WTC11 (cell line): ENCODE data around the gene CD300H. TPM values are rescaled to one million over a fixed set of nuclear protein-coding genes. Genes with fewer than 3 reads are reported as not detected.

ENCODE experiments used
- ATAC-seq: fragments of 200-7000 bp; cut with Tn5 transposase; 2 replicates; pipeline ENCODE4 v1.10.0; 2021; ENCODE audit warnings: mild to moderate bottlenecking, moderate library complexity
- CTCF ChIA-PET: fragments of 300-600 bp; sonication (Branson Sonifier 250); formaldehyde crosslinking; loops from one replicate; lab custom pipeline; 2021; ENCODE audit warnings: antibody characterized with exemption; lab: Charles Lee
- POLR2A ChIA-PET: fragments of 350-600 bp; sonication (Branson Sonifier 250); formaldehyde crosslinking; loops from one replicate; lab custom pipeline; 2021; ENCODE audit warnings: antibody characterized with exemption; lab: Charles Lee
- DNase-seq: peaks from one replicate; pipeline ENCODE4 v3.0.0; 2021; ENCODE audit warnings: low spot score
- H3K27ac Mint-ChIP-seq: 2 replicates; pipeline ENCODE4 v1.8.0; 2021; ENCODE audit warnings: mixed read lengths
- H3K27me3 Mint-ChIP-seq: 2 replicates; pipeline ENCODE4 v1.8.0; 2021; ENCODE audit warnings: low read depth, mild to moderate bottlenecking, moderate library complexity, mixed read lengths
- H3K36me3 Mint-ChIP-seq: 2 replicates; pipeline ENCODE4 v1.8.0; 2021; ENCODE audit warnings: mixed read lengths
- H3K4me1 Mint-ChIP-seq: 2 replicates; pipeline ENCODE4 v1.8.0; 2022; ENCODE audit warnings: mixed read lengths
- H3K4me3 Mint-ChIP-seq: 2 replicates; pipeline ENCODE4 v1.8.0; 2021; ENCODE audit warnings: mild to moderate bottlenecking, moderate library complexity, mixed read lengths
- H3K9me3 Mint-ChIP-seq: 2 replicates; pipeline ENCODE4 v1.8.0; 2021; ENCODE audit warnings: mixed read lengths
- CREM ChIP-seq: sonication (generic); formaldehyde crosslinking; IDR thresholded peaks from 2 replicates; pipeline ENCODE4 v1.8.1; 2022; ENCODE audit warnings: mild to moderate bottlenecking, missing genetic modification reagents, moderate library complexity
- ERG ChIP-seq: fragments of 250-450 bp; sonication (Bioruptor Pico); IDR thresholded peaks from 2 replicates; pipeline ENCODE4 v1.8.0; 2021; ENCODE audit warnings: mild to moderate bottlenecking
- GRHL2 ChIP-seq: fragments of 250-450 bp; sonication (Bioruptor Pico); IDR thresholded peaks from 2 replicates; pipeline ENCODE4 v1.8.0; 2022; ENCODE audit warnings: mild to moderate bottlenecking, moderate library complexity; ENCODE audit not compliant: insufficient replicate concordance, severe bottlenecking
- NFATC4 ChIP-seq: fragments of 250-450 bp; sonication (Bioruptor Pico); IDR thresholded peaks from 2 replicates; pipeline ENCODE4 v1.9.0; 2021; ENCODE audit warnings: mild to moderate bottlenecking
- NR3C1 ChIP-seq: sonication (generic); formaldehyde crosslinking; conservative IDR thresholded peaks from 2 replicates; pipeline ENCODE4 v1.8.1; 2023; ENCODE audit warnings: low read depth, mild to moderate bottlenecking, missing genetic modification reagents
- RELA ChIP-seq: sonication (generic); formaldehyde crosslinking; IDR thresholded peaks from 2 replicates; pipeline ENCODE4 v1.8.1; 2022; ENCODE audit warnings: missing genetic modification reagents, mild to moderate bottlenecking, borderline replicate concordance
- SMAD4 ChIP-seq: sonication (generic); formaldehyde crosslinking; IDR thresholded peaks from 2 replicates; pipeline ENCODE4 v1.8.0; 2022; ENCODE audit warnings: mild to moderate bottlenecking, missing genetic modification reagents
- ZBTB43 ChIP-seq: sonication (generic); formaldehyde crosslinking; IDR thresholded peaks from 2 replicates; pipeline ENCODE4 v1.8.1; 2023; ENCODE audit warnings: mild to moderate bottlenecking, missing genetic modification reagents
- ZNF121 ChIP-seq: sonication (generic); formaldehyde crosslinking; IDR thresholded peaks from 2 replicates; pipeline ENCODE4 v1.8.0; 2023; ENCODE audit warnings: missing genetic modification reagents
- ZNF138 ChIP-seq: sonication (generic); formaldehyde crosslinking; conservative IDR thresholded peaks from 2 replicates; pipeline ENCODE4 v1.8.1; 2022; ENCODE audit warnings: mild to moderate bottlenecking, moderate library complexity, missing genetic modification reagents
- ZNF232 ChIP-seq: sonication (generic); formaldehyde crosslinking; IDR thresholded peaks from 2 replicates; pipeline ENCODE4 v1.8.0; 2022; ENCODE audit warnings: mild to moderate bottlenecking, missing genetic modification reagents
- ZNF671 ChIP-seq: fragments of 250-450 bp; sonication (Bioruptor Pico); IDR thresholded peaks from 2 replicates; pipeline ENCODE4 v1.8.0; 2021; ENCODE audit warnings: mild to moderate bottlenecking
- ZSCAN18 ChIP-seq: fragments of 250-450 bp; sonication (Bioruptor Pico); IDR thresholded peaks from 2 replicates; pipeline ENCODE4 v2.1.2; 2022; ENCODE audit warnings: mild to moderate bottlenecking, moderate library complexity
- total RNA-seq: library from RNA; stranded (reverse); gene quantifications from 3 replicates; pipeline ENCODE4 v1.2.3, GENCODE V29; 2021
- TF ChIP-seq, protein P1 (sequence below): fragments of 250-450 bp; sonication (Bioruptor Pico); IDR thresholded peaks from 2 replicates; pipeline ENCODE4 v1.9.0; 2021; ENCODE audit warnings: mild to moderate bottlenecking
- TF ChIP-seq, protein P2 (sequence below): sonication (generic); formaldehyde crosslinking; IDR thresholded peaks from 2 replicates; pipeline ENCODE4 v1.8.0; 2023; ENCODE audit warnings: missing genetic modification reagents, mild to moderate bottlenecking, borderline replicate concordance
- TF ChIP-seq, protein P3 (sequence below): sonication (generic); formaldehyde crosslinking; IDR thresholded peaks from 2 replicates; pipeline ENCODE4 v1.8.1; 2023; ENCODE audit warnings: mild to moderate bottlenecking, missing genetic modification reagents, borderline replicate concordance
- TF ChIP-seq, protein P4 (sequence below): fragments of 250-450 bp; sonication (Bioruptor Pico); IDR thresholded peaks from 2 replicates; pipeline ENCODE4 v1.9.0; 2021; ENCODE audit warnings: mild to moderate bottlenecking

Gene CD300H
- total RNA-seq, 1 experiment from 2014 or later = not detected

DNA sequence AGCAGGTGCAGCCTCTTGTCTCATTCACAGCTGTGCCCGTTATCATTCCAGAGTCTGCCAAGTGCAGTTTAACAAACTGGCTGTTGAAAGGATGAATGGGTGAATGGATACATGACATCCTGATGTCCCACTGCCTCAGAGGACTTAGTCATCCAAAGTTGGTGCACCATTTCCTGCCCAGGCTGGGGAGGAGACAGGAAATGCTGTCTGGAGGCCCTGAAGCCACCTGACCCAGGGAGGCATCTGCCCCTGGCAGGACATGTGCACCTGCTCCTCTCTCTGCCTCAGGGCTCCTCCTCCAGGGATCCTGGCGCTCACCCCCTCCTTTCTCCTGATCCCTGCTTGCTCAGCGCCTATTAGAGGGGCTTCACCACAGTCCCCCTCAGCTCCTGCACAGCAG, 19.6 kb downstream of the CD300H start (continued):
- no peak for TF ChIP-seq ZNF232

- POLR2A ChIA-PET = no interaction called here
Measured at GRCh38 chr17:74547264-74547663, 20.0 kb downstream of the CD300H start.

More at GRCh38 chr17:74547264-74547663, 20.0 kb downstream of the CD300H start:
- no peaks in the 10 kb centered on the region for H3K27me3 Mint-ChIP-seq
- H3K4me3 Mint-ChIP-seq = no peak overlapping the region
- TF ChIP-seq, protein P1, sequence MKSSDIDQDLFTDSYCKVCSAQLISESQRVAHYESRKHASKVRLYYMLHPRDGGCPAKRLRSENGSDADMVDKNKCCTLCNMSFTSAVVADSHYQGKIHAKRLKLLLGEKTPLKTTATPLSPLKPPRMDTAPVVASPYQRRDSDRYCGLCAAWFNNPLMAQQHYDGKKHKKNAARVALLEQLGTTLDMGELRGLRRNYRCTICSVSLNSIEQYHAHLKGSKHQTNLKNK (CRISPR knock-in tag) = no peak
- TF ChIP-seq SMAD4 (CRISPR knock-in tag) = no peak
- TF ChIP-seq, protein P2, sequence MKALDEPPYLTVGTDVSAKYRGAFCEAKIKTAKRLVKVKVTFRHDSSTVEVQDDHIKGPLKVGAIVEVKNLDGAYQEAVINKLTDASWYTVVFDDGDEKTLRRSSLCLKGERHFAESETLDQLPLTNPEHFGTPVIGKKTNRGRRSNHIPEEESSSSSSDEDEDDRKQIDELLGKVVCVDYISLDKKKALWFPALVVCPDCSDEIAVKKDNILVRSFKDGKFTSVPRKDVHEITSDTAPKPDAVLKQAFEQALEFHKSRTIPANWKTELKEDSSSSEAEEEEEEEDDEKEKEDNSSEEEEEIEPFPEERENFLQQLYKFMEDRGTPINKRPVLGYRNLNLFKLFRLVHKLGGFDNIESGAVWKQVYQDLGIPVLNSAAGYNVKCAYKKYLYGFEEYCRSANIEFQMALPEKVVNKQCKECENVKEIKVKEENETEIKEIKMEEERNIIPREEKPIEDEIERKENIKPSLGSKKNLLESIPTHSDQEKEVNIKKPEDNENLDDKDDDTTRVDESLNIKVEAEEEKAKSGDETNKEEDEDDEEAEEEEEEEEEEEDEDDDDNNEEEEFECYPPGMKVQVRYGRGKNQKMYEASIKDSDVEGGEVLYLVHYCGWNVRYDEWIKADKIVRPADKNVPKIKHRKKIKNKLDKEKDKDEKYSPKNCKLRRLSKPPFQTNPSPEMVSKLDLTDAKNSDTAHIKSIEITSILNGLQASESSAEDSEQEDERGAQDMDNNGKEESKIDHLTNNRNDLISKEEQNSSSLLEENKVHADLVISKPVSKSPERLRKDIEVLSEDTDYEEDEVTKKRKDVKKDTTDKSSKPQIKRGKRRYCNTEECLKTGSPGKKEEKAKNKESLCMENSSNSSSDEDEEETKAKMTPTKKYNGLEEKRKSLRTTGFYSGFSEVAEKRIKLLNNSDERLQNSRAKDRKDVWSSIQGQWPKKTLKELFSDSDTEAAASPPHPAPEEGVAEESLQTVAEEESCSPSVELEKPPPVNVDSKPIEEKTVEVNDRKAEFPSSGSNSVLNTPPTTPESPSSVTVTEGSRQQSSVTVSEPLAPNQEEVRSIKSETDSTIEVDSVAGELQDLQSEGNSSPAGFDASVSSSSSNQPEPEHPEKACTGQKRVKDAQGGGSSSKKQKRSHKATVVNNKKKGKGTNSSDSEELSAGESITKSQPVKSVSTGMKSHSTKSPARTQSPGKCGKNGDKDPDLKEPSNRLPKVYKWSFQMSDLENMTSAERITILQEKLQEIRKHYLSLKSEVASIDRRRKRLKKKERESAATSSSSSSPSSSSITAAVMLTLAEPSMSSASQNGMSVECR (CRISPR knock-in tag) = no peak
- TF ChIP-seq ERG (CRISPR knock-in tag) = no peak
- TF ChIP-seq GRHL2 (CRISPR knock-in tag) = no peak
- TF ChIP-seq ZBTB43 = no peak
- no peak for TF ChIP-seq ZNF671 (CRISPR knock-in tag)
- no peak for TF ChIP-seq CREM
- TF ChIP-seq ZNF121 (CRISPR knock-in tag) = no peak
- TF ChIP-seq NR3C1 = no peak
- TF ChIP-seq, protein P3, sequence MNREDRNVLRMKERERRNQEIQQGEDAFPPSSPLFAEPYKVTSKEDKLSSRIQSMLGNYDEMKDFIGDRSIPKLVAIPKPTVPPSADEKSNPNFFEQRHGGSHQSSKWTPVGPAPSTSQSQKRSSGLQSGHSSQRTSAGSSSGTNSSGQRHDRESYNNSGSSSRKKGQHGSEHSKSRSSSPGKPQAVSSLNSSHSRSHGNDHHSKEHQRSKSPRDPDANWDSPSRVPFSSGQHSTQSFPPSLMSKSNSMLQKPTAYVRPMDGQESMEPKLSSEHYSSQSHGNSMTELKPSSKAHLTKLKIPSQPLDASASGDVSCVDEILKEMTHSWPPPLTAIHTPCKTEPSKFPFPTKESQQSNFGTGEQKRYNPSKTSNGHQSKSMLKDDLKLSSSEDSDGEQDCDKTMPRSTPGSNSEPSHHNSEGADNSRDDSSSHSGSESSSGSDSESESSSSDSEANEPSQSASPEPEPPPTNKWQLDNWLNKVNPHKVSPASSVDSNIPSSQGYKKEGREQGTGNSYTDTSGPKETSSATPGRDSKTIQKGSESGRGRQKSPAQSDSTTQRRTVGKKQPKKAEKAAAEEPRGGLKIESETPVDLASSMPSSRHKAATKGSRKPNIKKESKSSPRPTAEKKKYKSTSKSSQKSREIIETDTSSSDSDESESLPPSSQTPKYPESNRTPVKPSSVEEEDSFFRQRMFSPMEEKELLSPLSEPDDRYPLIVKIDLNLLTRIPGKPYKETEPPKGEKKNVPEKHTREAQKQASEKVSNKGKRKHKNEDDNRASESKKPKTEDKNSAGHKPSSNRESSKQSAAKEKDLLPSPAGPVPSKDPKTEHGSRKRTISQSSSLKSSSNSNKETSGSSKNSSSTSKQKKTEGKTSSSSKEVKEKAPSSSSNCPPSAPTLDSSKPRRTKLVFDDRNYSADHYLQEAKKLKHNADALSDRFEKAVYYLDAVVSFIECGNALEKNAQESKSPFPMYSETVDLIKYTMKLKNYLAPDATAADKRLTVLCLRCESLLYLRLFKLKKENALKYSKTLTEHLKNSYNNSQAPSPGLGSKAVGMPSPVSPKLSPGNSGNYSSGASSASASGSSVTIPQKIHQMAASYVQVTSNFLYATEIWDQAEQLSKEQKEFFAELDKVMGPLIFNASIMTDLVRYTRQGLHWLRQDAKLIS = no peak
- TF ChIP-seq RELA (CRISPR knock-in tag) = no peak
- TF ChIP-seq ZSCAN18 = no peak
- no peak for TF ChIP-seq NFATC4 (CRISPR knock-in tag)
- no peak for TF ChIP-seq ZNF138 (CRISPR knock-in tag)
- TF ChIP-seq, protein P4, sequence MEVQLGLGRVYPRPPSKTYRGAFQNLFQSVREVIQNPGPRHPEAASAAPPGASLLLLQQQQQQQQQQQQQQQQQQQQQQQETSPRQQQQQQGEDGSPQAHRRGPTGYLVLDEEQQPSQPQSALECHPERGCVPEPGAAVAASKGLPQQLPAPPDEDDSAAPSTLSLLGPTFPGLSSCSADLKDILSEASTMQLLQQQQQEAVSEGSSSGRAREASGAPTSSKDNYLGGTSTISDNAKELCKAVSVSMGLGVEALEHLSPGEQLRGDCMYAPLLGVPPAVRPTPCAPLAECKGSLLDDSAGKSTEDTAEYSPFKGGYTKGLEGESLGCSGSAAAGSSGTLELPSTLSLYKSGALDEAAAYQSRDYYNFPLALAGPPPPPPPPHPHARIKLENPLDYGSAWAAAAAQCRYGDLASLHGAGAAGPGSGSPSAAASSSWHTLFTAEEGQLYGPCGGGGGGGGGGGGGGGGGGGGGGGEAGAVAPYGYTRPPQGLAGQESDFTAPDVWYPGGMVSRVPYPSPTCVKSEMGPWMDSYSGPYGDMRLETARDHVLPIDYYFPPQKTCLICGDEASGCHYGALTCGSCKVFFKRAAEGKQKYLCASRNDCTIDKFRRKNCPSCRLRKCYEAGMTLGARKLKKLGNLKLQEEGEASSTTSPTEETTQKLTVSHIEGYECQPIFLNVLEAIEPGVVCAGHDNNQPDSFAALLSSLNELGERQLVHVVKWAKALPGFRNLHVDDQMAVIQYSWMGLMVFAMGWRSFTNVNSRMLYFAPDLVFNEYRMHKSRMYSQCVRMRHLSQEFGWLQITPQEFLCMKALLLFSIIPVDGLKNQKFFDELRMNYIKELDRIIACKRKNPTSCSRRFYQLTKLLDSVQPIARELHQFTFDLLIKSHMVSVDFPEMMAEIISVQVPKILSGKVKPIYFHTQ (CRISPR knock-in tag) = no peak
- no peak overlapping the region for H3K27ac Mint-ChIP-seq
- no peaks in the 10 kb centered on the region for H3K9me3 Mint-ChIP-seq
- DNase-seq (no peak), ATAC-seq (no peak)
- no peaks in the 10 kb centered on the region for H3K36me3 Mint-ChIP-seq
- H3K4me1 Mint-ChIP-seq = no peaks in the 10 kb centered on the region
- CTCF ChIA-PET = no interaction called here
